Measurements from ENCODE around the gene SMURF2.

Gene SMURF2

GRCh38 chr17:64503341-64503740 lies 158.8 kb downstream of the SMURF2 start:
- H3K36me3 Mint-ChIP-seq (ENCODE audit: low read depth) = peaks cover 67% of the 10 kb centered on the region
- H3K4me3 Mint-ChIP-seq = peak overlapping the region; percentile 18 to 99 (median 52)
- no peaks in the 10 kb centered on the region for H3K27me3 Mint-ChIP-seq (ENCODE audit: low read depth)
- peak overlapping the region in 1 of 3 experiments; percentile 100 for H3K27ac Mint-ChIP-seq
- H3K9me3 Mint-ChIP-seq = no peaks in the 10 kb centered on the region
- no peak for TF ChIP-seq CTCF (IDR thresholded peaks at IDR 0.05; ENCODE audit: unreplicated experiment in 3 of 3)
- peaks cover 54% of the 10 kb centered on the region for H3K4me1 Mint-ChIP-seq

- Mint-ChIP-seq H3K36me3 (ENCODE audit: low read depth) (peaks cover 72% of the 10 kb centered on the region), H3K4me3 (peak overlapping the region; percentile 56 to 75 (median 71)), H3K27me3 (ENCODE audit: low read depth) (no peaks in the 10 kb centered on the region), H3K4me1 (peaks cover 54% of the 10 kb centered on the region), H3K9me3 (no peaks in the 10 kb centered on the region), H3K27ac (no peak overlapping the region)
- no peak for TF ChIP-seq CTCF (IDR thresholded peaks at IDR 0.05; ENCODE audit: unreplicated experiment in 3 of 3)
Measured at GRCh38 chr17:64502809-64503208, 159.3 kb downstream of the SMURF2 start.

GRCh38 chr17:64502021-64502420 lies 160.1 kb downstream of the SMURF2 start:
- H3K36me3 Mint-ChIP-seq (ENCODE audit: low read depth) = peaks cover 72% of the 10 kb centered on the region
- H3K27me3 Mint-ChIP-seq (ENCODE audit: low read depth) = no peaks in the 10 kb centered on the region
- TF ChIP-seq CTCF (IDR thresholded peaks at IDR 0.05; ENCODE audit: unreplicated experiment in 3 of 3) = no peak
- H3K9me3 Mint-ChIP-seq = no peaks in the 10 kb centered on the region
- peaks cover 48% of the 10 kb centered on the region for H3K4me1 Mint-ChIP-seq
- H3K4me3 Mint-ChIP-seq = peak overlapping the region in 2 of 3 experiments; percentile 26 to 44
- H3K27ac Mint-ChIP-seq = no peak overlapping the region

GRCh38 chr17:64500862-64501765 lies 161.0 kb downstream of the SMURF2 start:
- peaks cover 57% of the 10 kb centered on the region for H3K4me1 Mint-ChIP-seq
- no peaks in the 10 kb centered on the region for H3K9me3 Mint-ChIP-seq
- H3K36me3 Mint-ChIP-seq (ENCODE audit: low read depth) = peaks cover 72% of the 10 kb centered on the region
- no peaks in the 10 kb centered on the region for H3K27me3 Mint-ChIP-seq (ENCODE audit: low read depth)
- peak overlapping the region in 2 of 3 experiments; percentile 16 to 20 for H3K4me3 Mint-ChIP-seq
- H3K27ac Mint-ChIP-seq = peak overlapping the region in 1 of 3 experiments; percentile 46
- TF ChIP-seq CTCF (IDR thresholded peaks at IDR 0.05; ENCODE audit: unreplicated experiment in 3 of 3) = no peak

- Mint-ChIP-seq H3K36me3 (ENCODE audit: low read depth) (peaks cover 69% of the 10 kb centered on the region), H3K4me3 (peak overlapping the region in 2 of 3 experiments; percentile 7 to 20), H3K27ac (peak overlapping the region in 1 of 3 experiments; percentile 46), H3K4me1 (peaks cover 62% of the 10 kb centered on the region), H3K27me3 (ENCODE audit: low read depth) (no peaks in the 10 kb centered on the region), H3K9me3 (no peaks in the 10 kb centered on the region)
- TF ChIP-seq CTCF (IDR thresholded peaks at IDR 0.05; ENCODE audit: unreplicated experiment in 3 of 3) = no peak
Measured at GRCh38 chr17:64500487-64500859, 161.6 kb downstream of the SMURF2 start.
